SK-N-SH (cell line): ENCODE results near the gene GALNTL6.

Experiments used
- ELF1 ChIP-seq: IDR thresholded peaks from 2 replicates; pipeline ENCODE4 v1.4.0; 2012
- EP300 ChIP-seq, 2 experiments: IDR thresholded peaks; 2 replicates each; pipeline versions ENCODE4 v1.4.0 to v1.6.1; 2012; ENCODE audit warnings: borderline replicate concordance in 1 of 2, low read depth in 1 of 2, low read length in 1 of 2
- FOSL2 ChIP-seq: IDR thresholded peaks from 2 replicates; pipeline ENCODE4 v1.4.0; 2012; ENCODE audit warnings: low read depth, mild to moderate bottlenecking, moderate library complexity, borderline replicate concordance
- MAX ChIP-seq: IDR thresholded peaks from 2 replicates; pipeline ENCODE4 v1.4.0; 2012; ENCODE audit warnings: low read depth
- NRF1 ChIP-seq: IDR thresholded peaks from 2 replicates; pipeline ENCODE4 v1.6.1; 2012; ENCODE audit warnings: low read depth, mild to moderate bottlenecking, low read length
- POLR2AphosphoS5 ChIP-seq: IDR thresholded peaks from 2 replicates; pipeline ENCODE4 v1.6.1; 2012; ENCODE audit warnings: low read depth, low read length
- RAD21 ChIP-seq: IDR thresholded peaks from 2 replicates; pipeline ENCODE4 v1.6.1; 2012; ENCODE audit warnings: mild to moderate bottlenecking, low read length
- SMC3 ChIP-seq: IDR thresholded peaks from 2 replicates; pipeline ENCODE4 v1.6.1; 2012; ENCODE audit warnings: low read depth, low read length, improper control_type of control experiment
- TF ChIP-seq, protein P1 (sequence below): fragments of 200-600 bp; sonication (generic); IDR thresholded peaks from 2 replicates; pipeline ENCODE4 v1.6.1; 2017; ENCODE audit warnings: antibody characterized with exemption, mild to moderate bottlenecking, moderate library complexity
- TF ChIP-seq, protein P2 (sequence below): IDR thresholded peaks from 2 replicates; pipeline ENCODE4; 2012
- TF ChIP-seq, protein P3 (sequence below): fragments of 150-350 bp; IDR thresholded peaks from 2 replicates; pipeline ENCODE4 v1.6.1; 2017; ENCODE audit warnings: antibody characterized with exemption, low read length, low read depth, borderline replicate concordance

GRCh38 chr4:173012608-173013007 lies 1199.4 kb downstream of the GALNTL6 start:
- TF ChIP-seq, protein P1, sequence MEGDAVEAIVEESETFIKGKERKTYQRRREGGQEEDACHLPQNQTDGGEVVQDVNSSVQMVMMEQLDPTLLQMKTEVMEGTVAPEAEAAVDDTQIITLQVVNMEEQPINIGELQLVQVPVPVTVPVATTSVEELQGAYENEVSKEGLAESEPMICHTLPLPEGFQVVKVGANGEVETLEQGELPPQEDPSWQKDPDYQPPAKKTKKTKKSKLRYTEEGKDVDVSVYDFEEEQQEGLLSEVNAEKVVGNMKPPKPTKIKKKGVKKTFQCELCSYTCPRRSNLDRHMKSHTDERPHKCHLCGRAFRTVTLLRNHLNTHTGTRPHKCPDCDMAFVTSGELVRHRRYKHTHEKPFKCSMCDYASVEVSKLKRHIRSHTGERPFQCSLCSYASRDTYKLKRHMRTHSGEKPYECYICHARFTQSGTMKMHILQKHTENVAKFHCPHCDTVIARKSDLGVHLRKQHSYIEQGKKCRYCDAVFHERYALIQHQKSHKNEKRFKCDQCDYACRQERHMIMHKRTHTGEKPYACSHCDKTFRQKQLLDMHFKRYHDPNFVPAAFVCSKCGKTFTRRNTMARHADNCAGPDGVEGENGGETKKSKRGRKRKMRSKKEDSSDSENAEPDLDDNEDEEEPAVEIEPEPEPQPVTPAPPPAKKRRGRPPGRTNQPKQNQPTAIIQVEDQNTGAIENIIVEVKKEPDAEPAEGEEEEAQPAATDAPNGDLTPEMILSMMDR, result no peak
- no peak for TF ChIP-seq MAX
- no peak for TF ChIP-seq FOSL2
- TF ChIP-seq, protein P2, sequence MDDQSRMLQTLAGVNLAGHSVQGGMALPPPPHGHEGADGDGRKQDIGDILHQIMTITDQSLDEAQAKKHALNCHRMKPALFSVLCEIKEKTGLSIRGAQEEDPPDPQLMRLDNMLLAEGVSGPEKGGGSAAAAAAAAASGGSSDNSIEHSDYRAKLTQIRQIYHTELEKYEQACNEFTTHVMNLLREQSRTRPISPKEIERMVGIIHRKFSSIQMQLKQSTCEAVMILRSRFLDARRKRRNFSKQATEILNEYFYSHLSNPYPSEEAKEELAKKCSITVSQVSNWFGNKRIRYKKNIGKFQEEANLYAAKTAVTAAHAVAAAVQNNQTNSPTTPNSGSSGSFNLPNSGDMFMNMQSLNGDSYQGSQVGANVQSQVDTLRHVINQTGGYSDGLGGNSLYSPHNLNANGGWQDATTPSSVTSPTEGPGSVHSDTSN, result no peak
- no peak for TF ChIP-seq ELF1
- no peak for TF ChIP-seq POLR2AphosphoS5
- no peak for TF ChIP-seq EP300 (IDR thresholded peaks at IDR 0.05; ENCODE audit: borderline replicate concordance in 1 of 2, low read depth in 1 of 2, low read length in 1 of 2)
- no peak for TF ChIP-seq SMC3
- TF ChIP-seq, protein P3, sequence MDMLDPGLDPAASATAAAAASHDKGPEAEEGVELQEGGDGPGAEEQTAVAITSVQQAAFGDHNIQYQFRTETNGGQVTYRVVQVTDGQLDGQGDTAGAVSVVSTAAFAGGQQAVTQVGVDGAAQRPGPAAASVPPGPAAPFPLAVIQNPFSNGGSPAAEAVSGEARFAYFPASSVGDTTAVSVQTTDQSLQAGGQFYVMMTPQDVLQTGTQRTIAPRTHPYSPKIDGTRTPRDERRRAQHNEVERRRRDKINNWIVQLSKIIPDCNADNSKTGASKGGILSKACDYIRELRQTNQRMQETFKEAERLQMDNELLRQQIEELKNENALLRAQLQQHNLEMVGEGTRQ, result no peak
- TF ChIP-seq RAD21, result no peak
- TF ChIP-seq NRF1, result no peak
